ENCODE measurements around the gene SPRR2G.

- TF ChIP-seq CTCF (IDR thresholded peaks at IDR 0.05) (no peak), POLR2A (IDR thresholded peaks at IDR 0.05; ENCODE audit: low read length) (no peak), SMC3 (IDR thresholded peaks at IDR 0.05) (no peak), NFE2L2 (conservative IDR thresholded peaks at IDR 0.05; ENCODE audit: low read length) (no peak), CHD2 (IDR thresholded peaks at IDR 0.05; ENCODE audit: low read length, partially characterized antibody) (no peak), RFX5 (IDR thresholded peaks at IDR 0.05) (no peak), CEBPB (IDR thresholded peaks at IDR 0.05) (no peak), MAZ (IDR thresholded peaks at IDR 0.05; ENCODE audit: borderline replicate concordance, low read depth, low read length) (no peak), ZC3H11A (IDR thresholded peaks at IDR 0.05) (no peak)
- TF ChIP-seq, protein P1, sequence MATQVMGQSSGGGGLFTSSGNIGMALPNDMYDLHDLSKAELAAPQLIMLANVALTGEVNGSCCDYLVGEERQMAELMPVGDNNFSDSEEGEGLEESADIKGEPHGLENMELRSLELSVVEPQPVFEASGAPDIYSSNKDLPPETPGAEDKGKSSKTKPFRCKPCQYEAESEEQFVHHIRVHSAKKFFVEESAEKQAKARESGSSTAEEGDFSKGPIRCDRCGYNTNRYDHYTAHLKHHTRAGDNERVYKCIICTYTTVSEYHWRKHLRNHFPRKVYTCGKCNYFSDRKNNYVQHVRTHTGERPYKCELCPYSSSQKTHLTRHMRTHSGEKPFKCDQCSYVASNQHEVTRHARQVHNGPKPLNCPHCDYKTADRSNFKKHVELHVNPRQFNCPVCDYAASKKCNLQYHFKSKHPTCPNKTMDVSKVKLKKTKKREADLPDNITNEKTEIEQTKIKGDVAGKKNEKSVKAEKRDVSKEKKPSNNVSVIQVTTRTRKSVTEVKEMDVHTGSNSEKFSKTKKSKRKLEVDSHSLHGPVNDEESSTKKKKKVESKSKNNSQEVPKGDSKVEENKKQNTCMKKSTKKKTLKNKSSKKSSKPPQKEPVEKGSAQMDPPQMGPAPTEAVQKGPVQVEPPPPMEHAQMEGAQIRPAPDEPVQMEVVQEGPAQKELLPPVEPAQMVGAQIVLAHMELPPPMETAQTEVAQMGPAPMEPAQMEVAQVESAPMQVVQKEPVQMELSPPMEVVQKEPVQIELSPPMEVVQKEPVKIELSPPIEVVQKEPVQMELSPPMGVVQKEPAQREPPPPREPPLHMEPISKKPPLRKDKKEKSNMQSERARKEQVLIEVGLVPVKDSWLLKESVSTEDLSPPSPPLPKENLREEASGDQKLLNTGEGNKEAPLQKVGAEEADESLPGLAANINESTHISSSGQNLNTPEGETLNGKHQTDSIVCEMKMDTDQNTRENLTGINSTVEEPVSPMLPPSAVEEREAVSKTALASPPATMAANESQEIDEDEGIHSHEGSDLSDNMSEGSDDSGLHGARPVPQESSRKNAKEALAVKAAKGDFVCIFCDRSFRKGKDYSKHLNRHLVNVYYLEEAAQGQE (IDR thresholded peaks at IDR 0.05), result no peak
Measured at GRCh38 chr1:153155541-153155940, 4.9 kb upstream of the SPRR2G start.

All from A549 (cell line).